H1 (cell line): ENCODE measurements around the gene SOCS7. TPM values are rescaled to one million over a fixed set of nuclear protein-coding genes. Genes with fewer than 3 reads are reported as not detected.

Experiments
- polyA plus RNA-seq, 7 experiments: library from polyadenylated mRNA; depleted of rRNA in 3 of 7; stranded (reverse) in 5 of 7; unstranded in 2 of 7; fragments of >200 nt in 5 of 7; fragments of 200-250 nt in 2 of 7; gene quantifications; 1 replicate in 5 of 7; 2 replicates in 1 of 7; 4 replicates in 1 of 7; pipeline versions ENCODE4 v1.2.1 to v1.2.3, GENCODE V29; 2011 to 2013; ENCODE audit warnings: missing spikeins in 2 of 7, mixed read lengths in 2 of 7
- total RNA-seq: library from RNA; stranded (reverse); fragmentation: NEBNext Ultra II Directional; extraction: Animal tissue kit (Norgen Biotek cat#: 25700); gene quantifications from 2 replicates; pipeline ENCODE4 v1.2.1, GENCODE V29; 2021
- TF ChIP-seq, protein P1 (sequence below): IDR thresholded peaks from 2 replicates; pipeline ENCODE4 v1.6.1; 2012; ENCODE audit warnings: low read length, inconsistent platforms

Gene SOCS7
- total and polyA plus RNA-seq, 2 of the 8 experiments (the other 6 are each of a cell fraction or from before 2014, with no cell fraction given) = 13.5 to 26.9 TPM

DNA sequence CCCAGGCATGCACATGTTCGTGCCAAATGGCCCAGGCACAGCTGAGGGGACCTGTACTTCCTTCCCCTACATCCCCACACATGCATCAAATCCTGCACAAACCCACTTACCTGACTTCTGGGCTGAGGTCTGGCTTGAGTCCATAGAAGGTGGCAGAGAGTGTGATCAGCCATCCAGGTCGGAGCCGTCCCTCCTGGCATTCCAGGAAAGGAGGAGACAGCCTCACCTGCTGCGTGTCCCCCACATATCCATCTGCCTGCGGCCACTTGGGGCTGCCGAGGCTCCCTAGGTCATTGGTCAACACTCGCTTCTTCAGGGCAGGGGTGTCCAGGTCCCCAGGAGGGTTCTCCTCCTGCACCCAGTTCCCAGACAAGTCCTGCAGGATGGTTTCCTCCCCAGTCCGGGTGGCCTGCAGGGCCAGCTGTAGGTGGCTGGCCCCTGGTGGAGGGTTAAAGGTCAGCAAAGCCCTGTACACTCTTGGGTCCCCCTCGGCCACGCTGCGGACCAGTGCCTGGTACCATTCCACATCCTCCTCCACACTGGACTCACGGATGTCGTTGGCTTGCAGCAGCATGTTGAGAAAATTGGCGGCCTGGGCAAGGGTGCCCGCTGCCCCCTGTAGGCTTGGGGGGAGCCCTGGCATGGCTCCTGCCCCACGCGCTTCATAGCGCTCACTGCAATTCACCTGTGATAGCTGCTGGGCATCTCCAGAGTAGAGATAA lies 8.6 kb upstream of the SOCS7 start (continued):
- TF ChIP-seq, protein P1, sequence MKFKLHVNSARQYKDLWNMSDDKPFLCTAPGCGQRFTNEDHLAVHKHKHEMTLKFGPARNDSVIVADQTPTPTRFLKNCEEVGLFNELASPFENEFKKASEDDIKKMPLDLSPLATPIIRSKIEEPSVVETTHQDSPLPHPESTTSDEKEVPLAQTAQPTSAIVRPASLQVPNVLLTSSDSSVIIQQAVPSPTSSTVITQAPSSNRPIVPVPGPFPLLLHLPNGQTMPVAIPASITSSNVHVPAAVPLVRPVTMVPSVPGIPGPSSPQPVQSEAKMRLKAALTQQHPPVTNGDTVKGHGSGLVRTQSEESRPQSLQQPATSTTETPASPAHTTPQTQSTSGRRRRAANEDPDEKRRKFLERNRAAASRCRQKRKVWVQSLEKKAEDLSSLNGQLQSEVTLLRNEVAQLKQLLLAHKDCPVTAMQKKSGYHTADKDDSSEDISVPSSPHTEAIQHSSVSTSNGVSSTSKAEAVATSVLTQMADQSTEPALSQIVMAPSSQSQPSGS = no peak
